Neural cell (in vitro differentiated cells): ENCODE results near the gene THAP4. TPM values are rescaled to one million over a fixed set of nuclear protein-coding genes. Genes with fewer than 3 reads are reported as not detected.

ENCODE experiments used
- H2AFZ ChIP-seq: fragments of 200-600, 300-800 bp; sonication (generic), shearing (Covaris generic); 2 replicates; pipeline ENCODE4 v1.6.0; 2014; ENCODE audit warnings: low read depth, mild to moderate bottlenecking, antibody characterized with exemption, low read length, moderate library complexity
- H3F3A ChIP-seq: fragments of 200-600 bp; shearing (Covaris generic); 2 replicates; pipeline ENCODE4 v1.6.1; 2016; ENCODE audit warnings: mild to moderate bottlenecking, moderate library complexity, mixed read lengths, antibody characterized with exemption, low read length; ENCODE audit not compliant: insufficient read depth, poor library complexity, severe bottlenecking
- H3K27ac ChIP-seq: fragments of 200-600, 300-800 bp; sonication (generic), shearing (Covaris generic); 2 replicates; pipeline ENCODE4 v1.5.1; 2014; ENCODE audit warnings: mild to moderate bottlenecking, low read length, moderate library complexity
- H3K27me3 ChIP-seq: fragments of 300-800, 200-600 bp; sonication (generic), shearing (Covaris generic); 2 replicates; pipeline ENCODE4 v1.6.0; 2014; ENCODE audit warnings: mild to moderate bottlenecking, low read depth, low read length, moderate library complexity; ENCODE audit not compliant: insufficient read depth
- H3K36me3 ChIP-seq: fragments of 300-800, 200-600 bp; sonication (generic), shearing (Covaris generic); 2 replicates; pipeline ENCODE4 v1.5.1; 2014; ENCODE audit warnings: mild to moderate bottlenecking, antibody characterized with exemption, low read length, moderate library complexity; ENCODE audit not compliant: insufficient read depth
- H3K4me2 ChIP-seq: fragments of 300-800, 200-600 bp; sonication (generic), shearing (Covaris generic); 2 replicates; pipeline ENCODE4 v1.6.0; 2014; ENCODE audit warnings: mild to moderate bottlenecking, low read length
- H3K4me3 ChIP-seq: fragments of 300-800, 200-600 bp; sonication (generic), shearing (Covaris generic); 2 replicates; pipeline ENCODE4 v1.5.1; 2014; ENCODE audit warnings: mild to moderate bottlenecking, low read length, moderate library complexity
- H3K79me2 ChIP-seq: fragments of 200-600 bp; shearing (Covaris generic); replicated peaks from 2 replicates; pipeline ENCODE4 v1.6.0; 2014; ENCODE audit warnings: mild to moderate bottlenecking, low read length, moderate library complexity; ENCODE audit not compliant: insufficient read depth
- H3K9ac ChIP-seq: fragments of 300-800, 200-600 bp; sonication (generic), shearing (Covaris generic); 2 replicates; pipeline ENCODE4 v1.6.1; 2016; ENCODE audit warnings: mild to moderate bottlenecking, low read length, mixed read lengths
- H3K9me2 ChIP-seq: fragments of 200-600 bp; shearing (Covaris generic); 2 replicates; pipeline ENCODE4 v1.6.1; 2016; ENCODE audit warnings: mild to moderate bottlenecking, low read length, mixed read lengths; ENCODE audit not compliant: insufficient read depth
- H3K9me3 ChIP-seq: fragments of 200-600, 300-800 bp; sonication (generic), shearing (Covaris generic); 2 replicates; pipeline ENCODE4 v1.6.1; 2016; ENCODE audit warnings: mild to moderate bottlenecking, mixed run types, low read length, moderate library complexity, mixed read lengths
- H4K20me1 ChIP-seq: fragments of 200-600 bp; shearing (Covaris generic); 2 replicates; pipeline ENCODE4 v1.6.1; 2016; ENCODE audit warnings: mild to moderate bottlenecking, mixed run types; ENCODE audit not compliant: insufficient read depth
- EP300 ChIP-seq: fragments of 450-650 bp; conservative IDR thresholded peaks from 2 replicates; pipeline ENCODE4 v1.6.1; 2014; ENCODE audit warnings: antibody characterized with exemption, mild to moderate bottlenecking, moderate library complexity; ENCODE audit not compliant: poor library complexity, severe bottlenecking
- EZH2 ChIP-seq: fragments of 200-600, 300-800 bp; shearing (Covaris generic), sonication (generic); IDR thresholded peaks from 2 replicates; pipeline ENCODE4 v1.6.1; 2014; ENCODE audit warnings: antibody characterized with exemption, low read length, borderline replicate concordance, mild to moderate bottlenecking; ENCODE audit not compliant: insufficient read depth, poor library complexity, severe bottlenecking
- MXI1 ChIP-seq: fragments of 450-650 bp; conservative IDR thresholded peaks from 2 replicates; pipeline ENCODE4 v1.6.1; 2014; ENCODE audit warnings: antibody characterized with exemption, mild to moderate bottlenecking; ENCODE audit not compliant: poor library complexity, severe bottlenecking
- POLR2AphosphoS5 ChIP-seq: IDR thresholded peaks from 2 replicates; pipeline ENCODE4 v1.6.1; 2012
- RAD21 ChIP-seq: fragments of 450-650 bp; conservative IDR thresholded peaks from 2 replicates; pipeline ENCODE4 v1.6.1; 2014; ENCODE audit warnings: antibody characterized with exemption, mild to moderate bottlenecking, moderate library complexity
- SMC3 ChIP-seq: fragments of 450-650 bp; conservative IDR thresholded peaks from 2 replicates; pipeline ENCODE4 v1.6.1; 2014; ENCODE audit warnings: antibody characterized with exemption, mild to moderate bottlenecking, moderate library complexity; ENCODE audit not compliant: poor library complexity
- TAF1 ChIP-seq: IDR thresholded peaks from 2 replicates; pipeline ENCODE4 v1.6.1; 2012; ENCODE audit warnings: low read depth
- polyA plus RNA-seq: library from polyadenylated mRNA; depleted of rRNA; stranded (reverse); fragments of >200 nt; gene quantifications from 2 replicates; pipeline ENCODE4 v1.2.3, GENCODE V29; 2014
- TF ChIP-seq, protein P1 (sequence below): fragments of 450-650 bp; IDR thresholded peaks from 2 replicates; pipeline ENCODE4 v1.5.1; 2014; ENCODE audit warnings: antibody characterized with exemption, mild to moderate bottlenecking, moderate library complexity; ENCODE audit not compliant: poor library complexity, severe bottlenecking
- TF ChIP-seq, protein P2 (sequence below): IDR thresholded peaks from 2 replicates; pipeline ENCODE4 v1.6.1; 2012; ENCODE audit warnings: borderline replicate concordance

The THAP4 gene
- polyA plus RNA-seq, 1 donor from 2014 or later, result 30.8 TPM

- no peak overlapping the region for H3K4me2 ChIP-seq
- peaks cover 36% of the 10 kb centered on the region for H3K27me3 ChIP-seq
- TF ChIP-seq POLR2AphosphoS5 (no peak), SMC3 (no peak)
These were observed 80.2 kb downstream of the THAP4 start for GRCh38 chr2:241556746-241557145.

GRCh38 chr2:241555711-241556110 is 81.2 kb downstream of the THAP4 start:
- no peaks in the 10 kb centered on the region for H3K79me2 ChIP-seq
- peaks cover 36% of the 10 kb centered on the region for H3K27me3 ChIP-seq
- H3K4me2 ChIP-seq, result no peak overlapping the region
- H3K36me3 ChIP-seq, result no peaks in the 10 kb centered on the region
- H3K9me3 ChIP-seq, result peaks cover 15% of the 10 kb centered on the region
- H2AFZ ChIP-seq, result no peak overlapping the region
- H3K9ac ChIP-seq, result no peak overlapping the region
- H3F3A ChIP-seq, result no peaks in the 10 kb centered on the region
- TF ChIP-seq, protein P1, sequence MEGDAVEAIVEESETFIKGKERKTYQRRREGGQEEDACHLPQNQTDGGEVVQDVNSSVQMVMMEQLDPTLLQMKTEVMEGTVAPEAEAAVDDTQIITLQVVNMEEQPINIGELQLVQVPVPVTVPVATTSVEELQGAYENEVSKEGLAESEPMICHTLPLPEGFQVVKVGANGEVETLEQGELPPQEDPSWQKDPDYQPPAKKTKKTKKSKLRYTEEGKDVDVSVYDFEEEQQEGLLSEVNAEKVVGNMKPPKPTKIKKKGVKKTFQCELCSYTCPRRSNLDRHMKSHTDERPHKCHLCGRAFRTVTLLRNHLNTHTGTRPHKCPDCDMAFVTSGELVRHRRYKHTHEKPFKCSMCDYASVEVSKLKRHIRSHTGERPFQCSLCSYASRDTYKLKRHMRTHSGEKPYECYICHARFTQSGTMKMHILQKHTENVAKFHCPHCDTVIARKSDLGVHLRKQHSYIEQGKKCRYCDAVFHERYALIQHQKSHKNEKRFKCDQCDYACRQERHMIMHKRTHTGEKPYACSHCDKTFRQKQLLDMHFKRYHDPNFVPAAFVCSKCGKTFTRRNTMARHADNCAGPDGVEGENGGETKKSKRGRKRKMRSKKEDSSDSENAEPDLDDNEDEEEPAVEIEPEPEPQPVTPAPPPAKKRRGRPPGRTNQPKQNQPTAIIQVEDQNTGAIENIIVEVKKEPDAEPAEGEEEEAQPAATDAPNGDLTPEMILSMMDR, result no peak
- TF ChIP-seq RAD21 (no peak), MXI1 (no peak), TAF1 (no peak), SMC3 (no peak), EZH2 (no peak), POLR2AphosphoS5 (no peak), EP300 (no peak)
- TF ChIP-seq, protein P2, sequence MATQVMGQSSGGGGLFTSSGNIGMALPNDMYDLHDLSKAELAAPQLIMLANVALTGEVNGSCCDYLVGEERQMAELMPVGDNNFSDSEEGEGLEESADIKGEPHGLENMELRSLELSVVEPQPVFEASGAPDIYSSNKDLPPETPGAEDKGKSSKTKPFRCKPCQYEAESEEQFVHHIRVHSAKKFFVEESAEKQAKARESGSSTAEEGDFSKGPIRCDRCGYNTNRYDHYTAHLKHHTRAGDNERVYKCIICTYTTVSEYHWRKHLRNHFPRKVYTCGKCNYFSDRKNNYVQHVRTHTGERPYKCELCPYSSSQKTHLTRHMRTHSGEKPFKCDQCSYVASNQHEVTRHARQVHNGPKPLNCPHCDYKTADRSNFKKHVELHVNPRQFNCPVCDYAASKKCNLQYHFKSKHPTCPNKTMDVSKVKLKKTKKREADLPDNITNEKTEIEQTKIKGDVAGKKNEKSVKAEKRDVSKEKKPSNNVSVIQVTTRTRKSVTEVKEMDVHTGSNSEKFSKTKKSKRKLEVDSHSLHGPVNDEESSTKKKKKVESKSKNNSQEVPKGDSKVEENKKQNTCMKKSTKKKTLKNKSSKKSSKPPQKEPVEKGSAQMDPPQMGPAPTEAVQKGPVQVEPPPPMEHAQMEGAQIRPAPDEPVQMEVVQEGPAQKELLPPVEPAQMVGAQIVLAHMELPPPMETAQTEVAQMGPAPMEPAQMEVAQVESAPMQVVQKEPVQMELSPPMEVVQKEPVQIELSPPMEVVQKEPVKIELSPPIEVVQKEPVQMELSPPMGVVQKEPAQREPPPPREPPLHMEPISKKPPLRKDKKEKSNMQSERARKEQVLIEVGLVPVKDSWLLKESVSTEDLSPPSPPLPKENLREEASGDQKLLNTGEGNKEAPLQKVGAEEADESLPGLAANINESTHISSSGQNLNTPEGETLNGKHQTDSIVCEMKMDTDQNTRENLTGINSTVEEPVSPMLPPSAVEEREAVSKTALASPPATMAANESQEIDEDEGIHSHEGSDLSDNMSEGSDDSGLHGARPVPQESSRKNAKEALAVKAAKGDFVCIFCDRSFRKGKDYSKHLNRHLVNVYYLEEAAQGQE, result no peak
- H3K9me2 ChIP-seq, result no peaks in the 10 kb centered on the region
- no peak overlapping the region for H3K27ac ChIP-seq
- no peaks in the 10 kb centered on the region for H4K20me1 ChIP-seq
- no peak overlapping the region for H3K4me3 ChIP-seq

More at GRCh38 chr2:241556746-241557145, 80.2 kb downstream of the THAP4 start:
- no peak overlapping the region for H3K9ac ChIP-seq
- no peaks in the 10 kb centered on the region for H3K79me2 ChIP-seq
- no peaks in the 10 kb centered on the region for H4K20me1 ChIP-seq
- H3K9me3 ChIP-seq, result peaks cover 15% of the 10 kb centered on the region
- no peaks in the 10 kb centered on the region for H3K36me3 ChIP-seq
- no peaks in the 10 kb centered on the region for H3K9me2 ChIP-seq
- no peak overlapping the region for H2AFZ ChIP-seq
- no peaks in the 10 kb centered on the region for H3F3A ChIP-seq
- H3K4me3 ChIP-seq, result no peak overlapping the region
- H3K27ac ChIP-seq, result no peak overlapping the region
